Stimulated activated CD8-positive, alpha-beta memory T cell treated with anti-CD3 and anti-CD28 coated beads, Interleukin-4, amount 100 ng/mL, for 48 hours (primary cell): ENCODE data around the gene ITSN2.
A peak's percentile ranks its signal among the peaks of the same experiment; 100 is the strongest.
"Not testable (repeated sequence)": the region's sequence is repeated elsewhere in the genome, so short reads cannot be mapped to it uniquely, and the experiment has no call there.

Experiments used
- DNase-seq: peaks from one replicate; pipeline ENCODE4 v3.0.0-alpha.2; 2020

The ITSN2 gene

GRCh38 chr2:24360050-24360962, at the start of gene ITSN2:
ITSN2 (minus strand) TSS chr2:24360536; CDS start chr2:24328082, 32,454 bp downstream.
- peak; percentile 87 for DNase-seq

- DNase-seq = no peak
Observed at GRCh38 chr2:24409171-24409570, 48.8 kb upstream of the ITSN2 start.

- not testable (repeated sequence) for DNase-seq
Observed at GRCh38 chr2:24408704-24409103, 48.4 kb upstream of the ITSN2 start.

- DNase-seq = no peak
Observed at GRCh38 chr2:24404491-24404921, 44.2 kb upstream of the ITSN2 start.

GRCh38 chr2:24403832-24404212, 43.5 kb upstream of the ITSN2 start:
- DNase-seq = no peak

GRCh38 chr2:24403168-24403831, 43.0 kb upstream of the ITSN2 start:
- no peak for DNase-seq

- DNase-seq = no peak
Observed at GRCh38 chr2:24402242-24403097, 42.1 kb upstream of the ITSN2 start.

- DNase-seq = no peak
Observed at GRCh38 chr2:24400207-24400907, 40.0 kb upstream of the ITSN2 start.

- DNase-seq = no peak
Observed at GRCh38 chr2:24399434-24400206, 39.3 kb upstream of the ITSN2 start.

- no peak for DNase-seq
Observed at GRCh38 chr2:24394998-24395397, 34.7 kb upstream of the ITSN2 start.

- no peak for DNase-seq
Observed at GRCh38 chr2:24392542-24393059, 32.3 kb upstream of the ITSN2 start.

- DNase-seq = no peak
Observed at GRCh38 chr2:24385366-24385765, 25.0 kb upstream of the ITSN2 start.

- DNase-seq = peak; percentile 64
Observed at GRCh38 chr2:24382363-24383073, 22.2 kb upstream of the ITSN2 start.

GRCh38 chr2:24380820-24381219, 20.5 kb upstream of the ITSN2 start:
- no peak for DNase-seq

GRCh38 chr2:24375349-24376087, 15.2 kb upstream of the ITSN2 start:
- DNase-seq = no peak

- no peak for DNase-seq
Observed at GRCh38 chr2:24374301-24374700, 14.0 kb upstream of the ITSN2 start.

GRCh38 chr2:24372033-24372432, 11.7 kb upstream of the ITSN2 start:
- no peak for DNase-seq

- DNase-seq = no peak
Observed at GRCh38 chr2:24365826-24366225, 5.5 kb upstream of the ITSN2 start.

GRCh38 chr2:24365051-24365450, 4.7 kb upstream of the ITSN2 start:
- no peak for DNase-seq

- no peak for DNase-seq
Observed at GRCh38 chr2:24363301-24363700, 3.0 kb upstream of the ITSN2 start.
